ENCODE data around the gene ANKRD49.
A peak's percentile ranks its signal among the peaks of the same experiment; 100 is the strongest.

ANKRD49 gene

DNA sequence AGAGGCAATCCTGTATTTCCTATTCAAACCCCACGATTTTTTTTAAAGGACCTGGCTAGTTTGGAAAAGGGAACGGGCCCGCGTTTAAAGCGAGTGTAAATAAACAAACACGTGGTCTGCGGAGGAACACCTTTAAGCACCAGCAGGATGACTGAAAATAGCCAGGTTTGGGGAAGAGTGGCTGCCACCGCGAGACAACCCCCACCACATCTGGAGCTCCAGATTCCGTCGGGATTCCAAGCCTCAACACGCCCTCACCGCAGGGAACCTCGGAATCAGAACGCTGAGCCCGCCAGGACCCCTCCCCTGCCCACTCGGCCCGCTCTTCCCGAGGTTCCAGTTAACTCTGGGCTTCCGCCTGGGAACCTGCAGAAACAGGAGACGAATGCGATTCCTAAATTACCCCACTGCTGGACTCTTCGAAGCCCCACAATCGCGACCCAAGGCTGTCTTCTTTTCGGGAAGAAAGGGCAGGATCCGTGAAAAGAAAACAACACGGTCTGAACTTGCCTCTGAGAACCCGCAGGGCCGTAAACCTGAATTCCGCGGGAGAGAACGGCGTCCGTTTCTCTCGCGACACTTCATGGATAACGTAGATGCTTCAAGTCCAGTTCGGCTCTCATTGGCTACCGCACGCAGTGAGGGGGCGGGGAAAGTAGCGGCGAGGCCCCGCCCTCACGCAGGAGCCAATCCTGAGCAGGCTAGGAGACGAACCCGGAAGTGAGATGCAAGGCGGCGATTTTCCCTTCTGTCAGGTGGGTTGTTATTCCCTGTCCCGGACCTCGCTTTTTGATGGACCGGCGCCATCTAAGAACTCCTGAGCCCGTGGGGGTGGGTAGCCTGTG, at the start of gene ANKRD49, which contains the start of gene MRE11:
Gene ANKRD49 (plus strand): TSS at position 704 of the 845 bp plus-strand sequence. CDS start 2,710 bp downstream, outside the sequence.
Gene MRE11 (minus strand): TSS at position 564 of the 845 bp plus-strand sequence. CDS start 1,043 bp downstream, outside the sequence.
- peak within 1 kb of the TSS; percentile 79 for H3K27ac ChIP-seq
- no peak for TF ChIP-seq CTCF (conservative IDR thresholded peaks at IDR 0.05)

GRCh38 chr11:94445641-94446040, 48.1 kb upstream of the ANKRD49 start:
- H3K27ac ChIP-seq: no peak overlapping the region
- no peak for TF ChIP-seq CTCF (conservative IDR thresholded peaks at IDR 0.05)

DNA sequence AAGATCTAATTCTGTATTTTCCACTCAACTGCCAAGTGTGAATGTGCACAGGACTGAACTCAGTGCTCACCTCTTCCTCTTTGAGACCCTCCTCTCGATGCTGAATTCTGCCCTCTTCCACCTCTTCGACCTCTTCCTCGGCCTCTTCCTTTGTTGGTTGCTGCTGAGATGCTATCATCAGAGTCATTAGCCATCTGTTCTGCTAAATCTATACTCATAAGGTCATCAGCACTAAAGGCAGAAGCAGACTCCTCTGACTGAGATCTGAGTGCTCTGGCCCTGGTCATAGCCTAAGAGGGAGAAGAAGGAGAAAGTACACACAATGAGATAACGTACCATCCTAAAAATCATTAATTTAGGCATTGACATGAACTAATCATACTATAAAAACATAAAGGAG, 46.6 kb upstream of the ANKRD49 start:
- H3K27ac ChIP-seq: no peak overlapping the region
- no peak for TF ChIP-seq CTCF (conservative IDR thresholded peaks at IDR 0.05)

DNA sequence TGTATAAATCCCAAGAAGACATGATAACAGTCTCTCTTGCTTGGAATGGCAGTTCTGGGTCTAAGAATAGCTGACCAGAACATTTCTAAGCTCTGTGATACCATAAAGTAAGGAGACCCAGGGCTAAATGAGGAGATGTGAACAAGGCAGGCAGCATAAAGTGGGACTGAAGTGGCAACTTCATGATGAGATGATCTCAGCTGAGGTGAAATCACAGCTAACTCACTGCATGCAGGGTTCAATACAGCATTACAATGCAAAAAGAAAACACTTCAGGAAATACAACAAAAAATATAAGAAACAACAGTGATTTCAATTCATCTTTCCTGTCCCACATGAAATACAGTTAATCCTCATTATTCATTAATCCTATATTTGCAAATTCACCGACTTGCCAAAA, 44.8 kb upstream of the ANKRD49 start:
- no peak for TF ChIP-seq CTCF (conservative IDR thresholded peaks at IDR 0.05)
- no peak overlapping the region for H3K27ac ChIP-seq

GRCh38 chr11:94449437-94449836, 44.3 kb upstream of the ANKRD49 start:
- H3K27ac ChIP-seq: no peak overlapping the region

DNA sequence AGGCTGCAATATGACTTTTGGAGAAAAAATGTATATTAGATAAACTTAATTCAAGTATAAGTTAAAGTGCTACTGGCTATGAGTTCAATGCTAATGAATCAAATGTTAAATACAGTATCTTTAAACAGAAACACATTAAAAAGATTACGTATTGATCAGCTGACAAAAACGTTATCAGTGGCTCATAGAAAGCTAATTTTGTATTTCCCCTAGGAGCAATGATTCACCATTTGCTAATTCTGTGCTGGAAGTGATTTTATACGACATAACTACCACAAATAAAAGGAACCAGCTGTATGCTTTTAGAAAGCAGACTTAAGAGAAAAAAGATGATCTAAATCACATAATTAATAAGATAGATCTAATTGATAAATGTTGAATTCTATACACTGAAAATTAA, 43.7 kb upstream of the ANKRD49 start:
- no peak overlapping the region for H3K27ac ChIP-seq
- TF ChIP-seq CTCF (conservative IDR thresholded peaks at IDR 0.05): no peak

More at GRCh38 chr11:94449437-94449836, 44.3 kb upstream of the ANKRD49 start:
- no peak for TF ChIP-seq CTCF (conservative IDR thresholded peaks at IDR 0.05)

- TF ChIP-seq CTCF (conservative IDR thresholded peaks at IDR 0.05): no peak
- H3K27ac ChIP-seq: no peak overlapping the region
Observed at GRCh38 chr11:94452988-94453387, 40.8 kb upstream of the ANKRD49 start.

All from VCaP (cell line).